Body of pancreas (tissue), 4 donors: ENCODE results near the gene NKAIN2. TPM values are rescaled to one million over a fixed set of nuclear protein-coding genes. Genes with fewer than 3 reads are reported as not detected.

Experiments
- ATAC-seq: fragments of 150-250 bp; one replicate; pipeline ENCODE4 v1.9.1; 2016
- DNase-seq, 4 donors: peaks; one replicate each; pipeline ENCODE4 v3.0.0-alpha.2; 2019
- H3K27ac ChIP-seq, 4 donors: fragments of 200-600 bp; sonication (generic); 1 replicate in 3 of 4; 2 replicates in 1 of 4; pipeline versions ENCODE4 v1.5.1 to v1.6.1; 2016 to 2019; ENCODE audit warnings: mild to moderate bottlenecking in 1 of 4, mixed read lengths in 1 of 4, moderate library complexity in 1 of 4
- H3K27me3 ChIP-seq, 2 donors: fragments of 200-600 bp; sonication (generic); one replicate each; pipeline ENCODE4 v1.6.0; 2016; ENCODE audit warnings: mild to moderate bottlenecking in 1 of 2
- H3K36me3 ChIP-seq, 2 donors: fragments of 200-600 bp; sonication (generic); replicated peaks in 1 of 2; 2 replicates each; pipeline ENCODE4 v1.5.1; 2016; ENCODE audit warnings: low read depth in 2 of 2; ENCODE audit not compliant: insufficient read depth in 1 of 2
- H3K4me1 ChIP-seq: fragments of 200-600 bp; sonication (generic); one replicate; pipeline ENCODE4 v1.6.0; 2016
- H3K4me3 ChIP-seq, 2 donors: fragments of 200-600 bp; sonication (generic); 1 replicate in 1 of 2; 2 replicates in 1 of 2; pipeline ENCODE4 v1.5.1; 2016 to 2019
- H3K9me3 ChIP-seq, 3 donors: fragments of 200-600 bp; sonication (generic); 1 replicate in 2 of 3; 2 replicates in 1 of 3; pipeline ENCODE4 v1.5.1; 2016
- POLR2A ChIP-seq, 3 donors: fragments of 450-650 bp; IDR thresholded peaks; one replicate each; pipeline ENCODE4 v1.6.1; 2016; ENCODE audit warnings: antibody characterized with exemption in 3 of 3, mild to moderate bottlenecking in 2 of 3
- WGBS, 2 donors: methylation state at CpG; one replicate each; pipeline ENCODE4 v1.1.5; 2017; 5-methylcytosine and 5-hydroxymethylcytosine counted together
- intact Hi-C: fragments of 100-400 bp; cut with DNase I; formaldehyde crosslinking; loops from one replicate; pipeline ENCODE4 v1.15.1; 2023
- total RNA-seq, 2 donors: library from RNA; depleted of rRNA; stranded (reverse); fragments of >200 nt; gene quantifications; one replicate each; pipeline ENCODE4 v1.1.0, GENCODE V29; 2016
- TF ChIP-seq, protein P1 (sequence below), 7 experiments: fragments of 450-650 bp in 4 of 7; fragments of 200-600 bp in 3 of 7; sonication (generic) in 3 of 7; IDR thresholded peaks; one replicate each; pipeline ENCODE4 v1.5.1; 2016 to 2019; ENCODE audit warnings: antibody characterized with exemption in 7 of 7

NKAIN2 gene
- total RNA-seq, 2 donors from 2014 or later, result not detected

DNA sequence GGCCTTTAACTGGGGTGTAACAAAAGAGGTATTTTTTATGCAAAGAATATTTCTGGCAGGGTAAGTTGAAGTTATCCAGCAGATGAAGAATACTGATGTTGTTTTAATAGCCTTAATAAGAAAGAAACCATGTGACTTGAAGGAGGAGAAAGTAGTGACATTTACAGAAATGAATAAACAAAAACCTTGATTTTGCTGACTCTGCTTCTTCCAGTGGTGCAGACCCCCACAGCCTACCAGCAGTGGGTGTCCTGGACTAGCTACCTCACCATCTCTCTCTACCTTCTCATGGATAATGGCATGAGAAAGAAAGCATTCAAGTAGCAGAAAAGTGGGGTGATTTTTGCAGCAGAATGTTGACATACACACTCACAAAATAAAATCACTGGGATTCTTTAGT lies 996.0 kb downstream of the NKAIN2 start:
- no peak for TF ChIP-seq POLR2A (IDR thresholded peaks at IDR 0.05)
- TF ChIP-seq, protein P1, sequence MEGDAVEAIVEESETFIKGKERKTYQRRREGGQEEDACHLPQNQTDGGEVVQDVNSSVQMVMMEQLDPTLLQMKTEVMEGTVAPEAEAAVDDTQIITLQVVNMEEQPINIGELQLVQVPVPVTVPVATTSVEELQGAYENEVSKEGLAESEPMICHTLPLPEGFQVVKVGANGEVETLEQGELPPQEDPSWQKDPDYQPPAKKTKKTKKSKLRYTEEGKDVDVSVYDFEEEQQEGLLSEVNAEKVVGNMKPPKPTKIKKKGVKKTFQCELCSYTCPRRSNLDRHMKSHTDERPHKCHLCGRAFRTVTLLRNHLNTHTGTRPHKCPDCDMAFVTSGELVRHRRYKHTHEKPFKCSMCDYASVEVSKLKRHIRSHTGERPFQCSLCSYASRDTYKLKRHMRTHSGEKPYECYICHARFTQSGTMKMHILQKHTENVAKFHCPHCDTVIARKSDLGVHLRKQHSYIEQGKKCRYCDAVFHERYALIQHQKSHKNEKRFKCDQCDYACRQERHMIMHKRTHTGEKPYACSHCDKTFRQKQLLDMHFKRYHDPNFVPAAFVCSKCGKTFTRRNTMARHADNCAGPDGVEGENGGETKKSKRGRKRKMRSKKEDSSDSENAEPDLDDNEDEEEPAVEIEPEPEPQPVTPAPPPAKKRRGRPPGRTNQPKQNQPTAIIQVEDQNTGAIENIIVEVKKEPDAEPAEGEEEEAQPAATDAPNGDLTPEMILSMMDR (IDR thresholded peaks at IDR 0.05), result no peak
- Histone ChIP-seq H3K27ac (no peak overlapping the region), H3K4me3 (no peak overlapping the region), H3K36me3 (no peaks in the 10 kb centered on the region), H3K9me3 (no peaks in the 10 kb centered on the region), H3K4me1 (no peaks in the 10 kb centered on the region), H3K27me3 (no peaks in the 10 kb centered on the region)
- ATAC-seq, result no peak
- DNase-seq, result no peak
- intact Hi-C loops, result no loop called here

DNA sequence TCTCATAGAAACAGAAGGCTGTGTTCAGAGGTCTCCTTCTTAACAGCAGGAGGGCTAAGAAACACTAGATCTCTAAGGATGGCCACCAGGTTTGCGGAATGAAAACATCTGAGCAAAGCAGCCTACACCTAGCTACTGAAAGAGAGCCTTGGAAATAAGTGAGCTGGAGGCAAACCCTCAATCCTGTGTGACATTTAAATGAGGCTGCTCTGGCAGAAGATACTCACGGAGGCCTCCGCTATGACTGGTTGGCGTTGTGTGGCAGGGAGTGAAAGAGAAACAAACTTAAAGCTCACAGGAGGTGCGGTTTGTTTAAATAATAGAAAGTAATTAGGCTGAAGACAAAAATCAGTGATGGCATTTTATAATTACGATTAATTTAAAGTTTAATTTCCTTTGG lies 996.6 kb downstream of the NKAIN2 start:
- no peaks in the 10 kb centered on the region for H3K27me3 ChIP-seq
- TF ChIP-seq, protein P1 (IDR thresholded peaks at IDR 0.05), result no peak
- no peak for TF ChIP-seq POLR2A (IDR thresholded peaks at IDR 0.05)
- 72 to 78% methylated on average over 6 of the region's 6 CpGs for WGBS, 2 donors
- H3K36me3 ChIP-seq, result no peaks in the 10 kb centered on the region
- no peaks in the 10 kb centered on the region for H3K9me3 ChIP-seq
- DNase-seq, result no peak
- no peak overlapping the region for H3K4me3 ChIP-seq
- no peak overlapping the region for H3K27ac ChIP-seq
- no peaks in the 10 kb centered on the region for H3K4me1 ChIP-seq
- ATAC-seq, result no peak
- intact Hi-C loops, result no loop called here

DNA sequence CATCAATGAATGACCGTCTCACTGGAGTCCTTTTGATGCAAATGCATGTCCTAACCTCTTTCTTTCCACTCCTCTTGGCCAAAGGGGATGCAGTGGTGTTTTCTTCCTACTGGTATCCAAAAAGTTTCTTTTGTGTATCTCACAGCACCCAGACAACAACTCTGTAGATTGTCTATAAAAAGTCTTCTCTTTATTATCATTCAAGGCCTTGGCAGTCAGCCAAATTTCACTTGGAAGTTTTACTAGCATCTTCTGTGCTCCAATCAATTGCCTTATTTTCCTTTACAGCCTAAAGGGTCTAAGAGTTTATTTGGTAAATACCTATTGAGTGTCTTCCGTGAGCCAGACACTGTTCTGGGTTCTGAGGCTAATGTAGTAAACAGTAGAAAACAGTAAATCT lies 1008.4 kb downstream of the NKAIN2 start:
- Histone ChIP-seq H3K27ac (no peak overlapping the region), H3K4me3 (no peak overlapping the region), H3K4me1 (no peaks in the 10 kb centered on the region), H3K9me3 (no peaks in the 10 kb centered on the region), H3K27me3 (no peaks in the 10 kb centered on the region), H3K36me3 (no peaks in the 10 kb centered on the region)
- WGBS, 2 donors, result 63 to 77% methylated on average over 2 of the region's 2 CpGs
- DNase-seq, result no peak
- no peak for TF ChIP-seq POLR2A (IDR thresholded peaks at IDR 0.05)
- TF ChIP-seq, protein P1 (IDR thresholded peaks at IDR 0.05), result no peak
- intact Hi-C loops, result no loop called here
- no peak for ATAC-seq

DNA sequence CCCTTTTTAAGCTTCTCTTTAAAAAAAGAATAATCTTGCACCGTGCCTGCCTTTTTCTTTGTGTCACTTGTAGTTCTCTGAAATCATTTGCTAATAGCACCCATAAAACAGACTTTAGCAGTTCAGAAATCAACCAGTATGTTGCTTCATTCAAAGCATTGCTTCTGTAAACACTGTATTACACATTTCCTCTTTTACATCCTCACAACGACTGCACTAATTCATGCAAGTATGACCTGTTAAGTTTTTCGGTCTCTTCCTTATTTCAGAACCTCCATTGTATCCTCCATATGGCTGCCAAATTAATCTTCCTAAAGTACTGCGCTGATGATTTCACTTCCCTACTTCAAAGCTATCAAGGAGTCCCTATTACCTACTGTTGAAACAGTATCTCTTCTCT lies 1015.7 kb downstream of the NKAIN2 start:
- H3K4me1 ChIP-seq, result no peaks in the 10 kb centered on the region
- TF ChIP-seq POLR2A (IDR thresholded peaks at IDR 0.05), result no peak
- TF ChIP-seq, protein P1 (IDR thresholded peaks at IDR 0.05), result no peak
- DNase-seq (no peak), ATAC-seq (no peak)
- intact Hi-C loops, result no loop called here
- H3K4me3 ChIP-seq, result no peak overlapping the region
- no peak overlapping the region for H3K27ac ChIP-seq
- no peaks in the 10 kb centered on the region for H3K36me3 ChIP-seq
- no peaks in the 10 kb centered on the region for H3K9me3 ChIP-seq
- no peaks in the 10 kb centered on the region for H3K27me3 ChIP-seq
- 53 to 63% methylated on average over 4 of the region's 4 CpGs for WGBS, 2 donors

DNA sequence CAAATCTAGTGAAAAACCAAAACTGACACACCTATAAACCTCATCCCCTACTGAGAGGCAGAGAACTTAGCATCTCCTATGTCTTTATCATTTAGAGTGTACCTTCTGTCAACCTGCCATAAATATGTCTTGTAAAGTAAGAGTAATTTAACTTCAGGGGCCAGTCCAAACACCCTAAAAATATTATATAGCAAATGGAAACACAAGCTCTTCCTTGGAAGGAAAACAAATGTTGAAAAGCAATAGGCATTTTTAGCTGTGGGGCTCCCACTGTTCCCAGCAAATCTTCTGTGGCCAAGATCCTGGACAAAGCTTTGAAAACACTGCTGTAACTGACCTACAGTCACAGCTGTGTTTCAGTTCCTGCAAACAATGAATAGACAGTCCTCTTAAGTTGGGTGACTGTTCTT lies 1018.5 kb downstream of the NKAIN2 start:
- H3K36me3 ChIP-seq, result no peaks in the 10 kb centered on the region
- H3K4me1 ChIP-seq, result no peaks in the 10 kb centered on the region
- no peaks in the 10 kb centered on the region for H3K27me3 ChIP-seq
- intact Hi-C loops, result no loop called here
- no peak overlapping the region for H3K4me3 ChIP-seq
- TF ChIP-seq, protein P1 (IDR thresholded peaks at IDR 0.05), result no peak
- TF ChIP-seq POLR2A (IDR thresholded peaks at IDR 0.05), result no peak
- ATAC-seq (no peak), DNase-seq (no peak)
- H3K9me3 ChIP-seq, result no peaks in the 10 kb centered on the region
- no peak overlapping the region for H3K27ac ChIP-seq
